ENCODE data around the gene SHLD1.
A peak's percentile ranks its signal among the peaks of the same experiment; 100 is the strongest.

Gene SHLD1

GRCh38 chr20:5770231-5770986, 20.2 kb downstream of the SHLD1 start:
- Histone ChIP-seq H2AFZ (ENCODE audit: low read length) (peak overlapping the region; percentile 28), H4K20me1 (ENCODE audit: insufficient read depth, low read length) (no peaks in the 10 kb centered on the region), H3F3A (ENCODE audit: insufficient read depth, low read length) (peaks cover 16% of the 10 kb centered on the region), H3K27ac (ENCODE audit: low read length) (peak overlapping the region; percentile 57), H3K9ac (ENCODE audit: low read length) (peak overlapping the region; percentile 5; the same call in 1 of the 2 replicates), H3K36me3 (replicated peaks; ENCODE audit: insufficient read depth, low read length) (no peaks in the 10 kb centered on the region), H3K9me2 (replicated peaks; ENCODE audit: insufficient read depth, low read length) (no peaks in the 10 kb centered on the region), H3K79me2 (ENCODE audit: low read length) (no peaks in the 10 kb centered on the region), H3K4me3 (ENCODE audit: low read length) (peak overlapping the region; percentile 11; the same call in 1 of the 2 replicates), H3K27me3 (replicated peaks; ENCODE audit: insufficient read depth, low read length) (no peaks in the 10 kb centered on the region), H3K4me1 (ENCODE audit: low read length) (peaks cover 17% of the 10 kb centered on the region), H3K9me3 (replicated peaks; ENCODE audit: insufficient read depth, low read length) (no peaks in the 10 kb centered on the region), H3K4me2 (ENCODE audit: low read depth, low read length) (peak overlapping the region; percentile 52)
- DNase-seq: no peak
- no peak for TF ChIP-seq EZH2phosphoT487 (IDR thresholded peaks at IDR 0.05; ENCODE audit: low read length)
- no peak for TF ChIP-seq CTCF (IDR thresholded peaks at IDR 0.05; ENCODE audit: low read length)
- no peak for TF ChIP-seq EZH2 (optimal IDR thresholded peaks at IDR 0.05; ENCODE audit: low read depth, low read length)

GRCh38 chr20:5770987-5771318, 20.8 kb downstream of the SHLD1 start:
- H3K27ac ChIP-seq (ENCODE audit: low read length): peak overlapping the region; percentile 57
- H3K9me2 ChIP-seq (replicated peaks; ENCODE audit: insufficient read depth, low read length): no peaks in the 10 kb centered on the region
- peak overlapping the region; percentile 52 for H3K4me2 ChIP-seq (ENCODE audit: low read depth, low read length)
- H3K27me3 ChIP-seq (replicated peaks; ENCODE audit: insufficient read depth, low read length): no peaks in the 10 kb centered on the region
- H3K9me3 ChIP-seq (replicated peaks; ENCODE audit: insufficient read depth, low read length): no peaks in the 10 kb centered on the region
- H3K79me2 ChIP-seq (ENCODE audit: low read length): no peaks in the 10 kb centered on the region
- H3K4me3 ChIP-seq (ENCODE audit: low read length): no peak overlapping the region
- peak; percentile 84 for DNase-seq
- peaks cover 17% of the 10 kb centered on the region for H3K4me1 ChIP-seq (ENCODE audit: low read length)
- H3K36me3 ChIP-seq (replicated peaks; ENCODE audit: insufficient read depth, low read length): no peaks in the 10 kb centered on the region
- H2AFZ ChIP-seq (ENCODE audit: low read length): peak overlapping the region; percentile 28; the same call in 1 of the 2 replicates
- no peaks in the 10 kb centered on the region for H4K20me1 ChIP-seq (ENCODE audit: insufficient read depth, low read length)
- H3K9ac ChIP-seq (ENCODE audit: low read length): peak overlapping the region; percentile 5; the same call in 1 of the 2 replicates
- TF ChIP-seq CTCF (IDR thresholded peaks at IDR 0.05; ENCODE audit: low read length): no peak
- no peak for TF ChIP-seq EZH2phosphoT487 (IDR thresholded peaks at IDR 0.05; ENCODE audit: low read length)
- no peak for TF ChIP-seq EZH2 (optimal IDR thresholded peaks at IDR 0.05; ENCODE audit: low read depth, low read length)
- H3F3A ChIP-seq (ENCODE audit: insufficient read depth, low read length): peaks cover 16% of the 10 kb centered on the region

- H4K20me1 ChIP-seq (ENCODE audit: insufficient read depth, low read length): no peaks in the 10 kb centered on the region
- DNase-seq: no peak
- no peaks in the 10 kb centered on the region for H3K79me2 ChIP-seq (ENCODE audit: low read length)
- TF ChIP-seq EZH2phosphoT487 (IDR thresholded peaks at IDR 0.05; ENCODE audit: low read length) (no peak), CTCF (IDR thresholded peaks at IDR 0.05; ENCODE audit: low read length) (no peak), EZH2 (optimal IDR thresholded peaks at IDR 0.05; ENCODE audit: low read depth, low read length) (no peak)
- no peaks in the 10 kb centered on the region for H3K9me2 ChIP-seq (replicated peaks; ENCODE audit: insufficient read depth, low read length)
- no peak overlapping the region for H3K4me2 ChIP-seq (ENCODE audit: low read depth, low read length)
- no peak overlapping the region for H2AFZ ChIP-seq (ENCODE audit: low read length)
- H3K27ac ChIP-seq (ENCODE audit: low read length): no peak overlapping the region
- H3K4me1 ChIP-seq (ENCODE audit: low read length): peaks cover 17% of the 10 kb centered on the region
- no peaks in the 10 kb centered on the region for H3K9me3 ChIP-seq (replicated peaks; ENCODE audit: insufficient read depth, low read length)
- no peak overlapping the region for H3K9ac ChIP-seq (ENCODE audit: low read length)
- no peak overlapping the region for H3K4me3 ChIP-seq (ENCODE audit: low read length)
- H3K36me3 ChIP-seq (replicated peaks; ENCODE audit: insufficient read depth, low read length): no peaks in the 10 kb centered on the region
- no peaks in the 10 kb centered on the region for H3K27me3 ChIP-seq (replicated peaks; ENCODE audit: insufficient read depth, low read length)
- H3F3A ChIP-seq (ENCODE audit: insufficient read depth, low read length): peaks cover 16% of the 10 kb centered on the region
These were observed 22.5 kb downstream of the SHLD1 start for GRCh38 chr20:5772704-5773103.

Measured in MM.1S (cell line).